Esophagus muscularis mucosa (tissue), 3 donors: ENCODE measurements around the gene CTSD.
A peak's percentile ranks its signal among the peaks of the same experiment; 100 is the strongest.

Experiments
- POLR2A ChIP-seq: fragments of 450-650 bp; IDR thresholded peaks from one replicate; pipeline ENCODE4 v1.6.1; 2017; ENCODE audit warnings: antibody characterized with exemption, moderate library complexity, mild to moderate bottlenecking, low read depth
- TF ChIP-seq, protein P1 (sequence below), 3 experiments: fragments of 200-600 bp in 2 of 3; fragments of 450-650 bp in 1 of 3; sonication (generic) in 2 of 3; IDR thresholded peaks; one replicate each; pipeline ENCODE4 v1.5.1; 2017 to 2019; ENCODE audit warnings: antibody characterized with exemption in 3 of 3, mild to moderate bottlenecking in 2 of 3, moderate library complexity in 1 of 3

DNA sequence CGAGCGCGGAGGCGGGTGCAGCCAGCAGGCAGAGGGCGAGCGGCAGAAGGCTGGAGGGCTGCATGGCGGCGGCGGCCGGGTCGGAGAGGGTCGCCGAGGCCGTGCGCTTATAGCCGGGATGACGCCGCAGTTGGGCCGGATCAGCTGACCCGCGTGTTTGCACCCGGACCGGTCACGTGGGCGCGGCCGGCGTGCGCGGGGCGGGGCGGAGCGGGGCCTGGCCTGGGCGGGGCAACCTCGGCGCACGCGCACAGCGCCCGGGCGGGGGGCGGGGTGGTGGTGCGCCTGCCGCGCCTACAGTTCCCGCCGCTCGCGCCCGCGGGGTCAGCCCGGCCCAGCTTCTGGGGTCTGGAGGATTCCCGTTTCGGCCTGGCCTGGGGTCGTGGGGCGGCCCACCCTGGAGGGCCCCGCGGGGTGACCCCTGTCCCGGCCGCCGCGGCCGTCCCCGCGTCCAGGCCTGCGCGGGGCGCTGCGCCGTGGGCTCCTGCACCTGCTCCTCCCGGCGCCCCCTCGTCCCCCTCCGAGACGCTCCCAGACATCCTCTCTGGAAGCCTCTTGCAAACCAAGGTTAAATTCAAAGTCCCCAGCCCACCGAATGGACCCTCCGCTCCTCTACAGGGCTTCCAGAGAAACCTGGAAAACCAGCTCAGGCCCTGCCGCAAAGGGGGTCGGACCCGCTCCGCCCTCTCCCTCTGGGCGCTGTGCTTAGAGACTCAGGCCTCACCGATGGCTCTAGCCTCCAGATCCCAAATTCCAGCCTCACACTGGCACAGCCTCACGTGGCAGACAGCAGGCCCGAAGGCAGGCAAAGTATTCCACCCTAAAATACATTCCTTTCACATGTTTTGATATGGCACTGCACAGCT is at the start of gene CTSD:
- TF ChIP-seq, protein P1, sequence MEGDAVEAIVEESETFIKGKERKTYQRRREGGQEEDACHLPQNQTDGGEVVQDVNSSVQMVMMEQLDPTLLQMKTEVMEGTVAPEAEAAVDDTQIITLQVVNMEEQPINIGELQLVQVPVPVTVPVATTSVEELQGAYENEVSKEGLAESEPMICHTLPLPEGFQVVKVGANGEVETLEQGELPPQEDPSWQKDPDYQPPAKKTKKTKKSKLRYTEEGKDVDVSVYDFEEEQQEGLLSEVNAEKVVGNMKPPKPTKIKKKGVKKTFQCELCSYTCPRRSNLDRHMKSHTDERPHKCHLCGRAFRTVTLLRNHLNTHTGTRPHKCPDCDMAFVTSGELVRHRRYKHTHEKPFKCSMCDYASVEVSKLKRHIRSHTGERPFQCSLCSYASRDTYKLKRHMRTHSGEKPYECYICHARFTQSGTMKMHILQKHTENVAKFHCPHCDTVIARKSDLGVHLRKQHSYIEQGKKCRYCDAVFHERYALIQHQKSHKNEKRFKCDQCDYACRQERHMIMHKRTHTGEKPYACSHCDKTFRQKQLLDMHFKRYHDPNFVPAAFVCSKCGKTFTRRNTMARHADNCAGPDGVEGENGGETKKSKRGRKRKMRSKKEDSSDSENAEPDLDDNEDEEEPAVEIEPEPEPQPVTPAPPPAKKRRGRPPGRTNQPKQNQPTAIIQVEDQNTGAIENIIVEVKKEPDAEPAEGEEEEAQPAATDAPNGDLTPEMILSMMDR (IDR thresholded peaks at IDR 0.05) = no peak
- peak; percentile 68 for TF ChIP-seq POLR2A
